H9 (cell line): ENCODE results near the gene CEP112. TPM values are rescaled to one million over a fixed set of nuclear protein-coding genes. Genes with fewer than 3 reads are reported as not detected.

Experiments
- DNase-seq: peaks from one replicate; pipeline ENCODE4 v3.0.0-alpha.2; 2017
- H2AFZ ChIP-seq: one replicate; pipeline ENCODE4 v1.6.1; 2013; ENCODE audit warnings: mild to moderate bottlenecking, low read length, control low read depth, moderate library complexity
- H2AK5ac ChIP-seq: 2 replicates; pipeline ENCODE4 v1.6.1; 2013; ENCODE audit warnings: low read length, control low read depth, mixed read lengths; ENCODE audit not compliant: insufficient read length
- H2BK120ac ChIP-seq: one replicate; pipeline ENCODE4 v1.6.1; 2013; ENCODE audit warnings: low read depth, mild to moderate bottlenecking, low read length, control low read depth, inconsistent platforms; ENCODE audit not compliant: poor library complexity, severe bottlenecking
- H2BK12ac ChIP-seq: 2 replicates; pipeline ENCODE4 v1.6.1; 2013; ENCODE audit warnings: low read length, control low read depth, mixed read lengths, low read depth; ENCODE audit not compliant: insufficient read length
- H2BK15ac ChIP-seq: 2 replicates; pipeline ENCODE4 v1.6.1; 2013; ENCODE audit warnings: low read depth, low read length, control low read depth
- H2BK20ac ChIP-seq: one replicate; pipeline ENCODE4 v1.6.1; 2013; ENCODE audit warnings: low read depth, mild to moderate bottlenecking, low read length, control low read depth, inconsistent platforms; ENCODE audit not compliant: poor library complexity, severe bottlenecking
- H2BK5ac ChIP-seq: 2 replicates; pipeline ENCODE4 v1.6.1; 2013; ENCODE audit warnings: low read length, control low read depth, mixed read lengths; ENCODE audit not compliant: insufficient read length
- H3K14ac ChIP-seq: 2 replicates; pipeline ENCODE4 v1.6.1; 2013; ENCODE audit warnings: low read length, control low read depth; ENCODE audit not compliant: insufficient read depth
- H3K18ac ChIP-seq: 2 replicates; pipeline ENCODE4 v1.6.1; 2013; ENCODE audit warnings: low read depth, mild to moderate bottlenecking, mixed read lengths, low read length, control low read depth; ENCODE audit not compliant: insufficient read length
- H3K23ac ChIP-seq: 2 replicates; pipeline ENCODE4 v1.6.1; 2013; ENCODE audit warnings: low read length, control low read depth, mixed read lengths, low read depth; ENCODE audit not compliant: insufficient read length
- H3K23me2 ChIP-seq: 2 replicates; pipeline ENCODE4 v1.6.1; 2013; ENCODE audit warnings: low read depth, mild to moderate bottlenecking, mixed read lengths, low read length, control low read depth; ENCODE audit not compliant: insufficient read length, poor library complexity, severe bottlenecking
- H3K27ac ChIP-seq: 2 replicates; pipeline ENCODE4 v1.5.1; 2013; ENCODE audit warnings: low read length, control low read depth, mixed read lengths, low read depth; ENCODE audit not compliant: insufficient read length
- H3K27me3 ChIP-seq: 2 replicates; pipeline ENCODE4 v1.6.1; 2013; ENCODE audit warnings: low read length, control low read depth, inconsistent platforms; ENCODE audit not compliant: insufficient read depth
- H3K4ac ChIP-seq: 2 replicates; pipeline ENCODE4 v1.6.1; 2013; ENCODE audit warnings: low read depth, mild to moderate bottlenecking, control low read depth, inconsistent platforms, low read length, moderate library complexity
- H3K4me1 ChIP-seq: 2 replicates; pipeline ENCODE4 v1.6.1; 2013; ENCODE audit warnings: low read length, control low read depth, inconsistent platforms; ENCODE audit not compliant: insufficient read depth
- H3K4me2 ChIP-seq: 2 replicates; pipeline ENCODE4 v1.6.1; 2013; ENCODE audit warnings: low read length, control low read depth, mixed read lengths; ENCODE audit not compliant: insufficient read length, insufficient read depth
- H3K56ac ChIP-seq: 2 replicates; pipeline ENCODE4 v1.6.1; 2013; ENCODE audit warnings: low read depth, mild to moderate bottlenecking, mixed read lengths, low read length, control low read depth; ENCODE audit not compliant: insufficient read length
- H3K79me1 ChIP-seq: 2 replicates; pipeline ENCODE4 v1.6.1; 2013; ENCODE audit warnings: low read depth, mild to moderate bottlenecking, moderate library complexity, low read length, control low read depth, inconsistent platforms; ENCODE audit not compliant: insufficient read depth, poor library complexity, severe bottlenecking
- H3K79me2 ChIP-seq: 2 replicates; pipeline ENCODE4 v1.6.1; 2013; ENCODE audit warnings: low read length, control low read depth, inconsistent platforms; ENCODE audit not compliant: insufficient read depth
- H3K9ac ChIP-seq: 2 replicates; pipeline ENCODE4 v1.6.1; 2013; ENCODE audit warnings: low read length, control low read depth, mixed read lengths; ENCODE audit not compliant: insufficient read length; ENCODE audit errors: extremely low read depth
- H3K9me3 ChIP-seq: one replicate; pipeline ENCODE4 v1.6.1; 2013; ENCODE audit warnings: low read depth, low read length, inconsistent platforms; ENCODE audit not compliant: control insufficient read depth
- H3T11ph ChIP-seq: one replicate; pipeline ENCODE4 v1.6.1; 2013; ENCODE audit warnings: mild to moderate bottlenecking, low read length, control low read depth, inconsistent platforms
- H4K20me1 ChIP-seq: one replicate; pipeline ENCODE4 v1.6.1; 2013; ENCODE audit not compliant: control insufficient read depth, insufficient read length, insufficient read depth
- H4K5ac ChIP-seq: 2 replicates; pipeline ENCODE4 v1.6.1; 2013; ENCODE audit warnings: low read depth, mild to moderate bottlenecking, mixed read lengths, low read length, control low read depth; ENCODE audit not compliant: insufficient read length
- H4K8ac ChIP-seq: replicated peaks from 2 replicates; pipeline ENCODE4 v1.6.1; 2013; ENCODE audit warnings: low read length, control low read depth, mixed read lengths, low read depth; ENCODE audit not compliant: insufficient read length
- H4K91ac ChIP-seq: 2 replicates; pipeline ENCODE4 v1.6.1; 2013; ENCODE audit warnings: low read depth, mild to moderate bottlenecking, moderate library complexity, mixed read lengths, low read length, control low read depth; ENCODE audit not compliant: insufficient read length
- H3K27ac Mint-ChIP-seq, 3 experiments: 2 replicates in 2 of 3; 3 replicates in 1 of 3; pipeline ENCODE4 v1.8.0; 2020 to 2021; ENCODE audit warnings: mixed read lengths in 3 of 3, mild to moderate bottlenecking in 1 of 3, moderate library complexity in 1 of 3
- H3K27me3 Mint-ChIP-seq: 2 replicates; pipeline ENCODE4 v1.8.0; 2021; ENCODE audit warnings: low read depth, mild to moderate bottlenecking, moderate library complexity, mixed read lengths
- H3K36me3 Mint-ChIP-seq, 3 experiments: 2 replicates in 2 of 3; 3 replicates in 1 of 3; pipeline ENCODE4 v1.8.0; 2020 to 2021; ENCODE audit warnings: low read depth in 3 of 3, mixed read lengths in 3 of 3; ENCODE audit not compliant: insufficient read depth in 1 of 3
- H3K4me1 Mint-ChIP-seq, 2 experiments: 2 replicates each; pipeline ENCODE4 v1.8.0; 2020; ENCODE audit warnings: mixed read lengths in 2 of 2
- H3K4me3 Mint-ChIP-seq, 2 experiments: 2 replicates in 1 of 2; 3 replicates in 1 of 2; pipeline ENCODE4 v1.8.0; 2020 to 2021; ENCODE audit warnings: mild to moderate bottlenecking in 2 of 2, mixed read lengths in 2 of 2, moderate library complexity in 1 of 2
- H3K9me3 Mint-ChIP-seq, 2 experiments: 2 replicates in 1 of 2; 3 replicates in 1 of 2; pipeline ENCODE4 v1.8.0; 2020; ENCODE audit warnings: mild to moderate bottlenecking in 2 of 2, mixed read lengths in 2 of 2, moderate library complexity in 1 of 2
- WGBS: extraction: QIAGEN DNeasy Blood & Tissue Kit; methylation state at CpG from one replicate; pipeline ENCODE4 v1.1.7; 2013; ENCODE audit warnings: missing lambda C conversion rate, low lambda C conversion rate, mixed read lengths; ENCODE audit not compliant: insufficient read length; ENCODE audit errors: extremely low coverage; 5-methylcytosine and 5-hydroxymethylcytosine counted together
- total RNA-seq: library from RNA; stranded (reverse); gene quantifications from 2 replicates; pipeline ENCODE4 v1.2.1, GENCODE V29; 2021
- TF ChIP-seq, protein P1 (sequence below): fragments of 200-600 bp; sonication (generic); conservative IDR thresholded peaks from 3 replicates; pipeline ENCODE4 v1.8.0; 2021; ENCODE audit warnings: antibody characterized with exemption, mild to moderate bottlenecking

Gene CEP112
- total RNA-seq, 1 experiment from 2014 or later: 5.4 TPM

DNA sequence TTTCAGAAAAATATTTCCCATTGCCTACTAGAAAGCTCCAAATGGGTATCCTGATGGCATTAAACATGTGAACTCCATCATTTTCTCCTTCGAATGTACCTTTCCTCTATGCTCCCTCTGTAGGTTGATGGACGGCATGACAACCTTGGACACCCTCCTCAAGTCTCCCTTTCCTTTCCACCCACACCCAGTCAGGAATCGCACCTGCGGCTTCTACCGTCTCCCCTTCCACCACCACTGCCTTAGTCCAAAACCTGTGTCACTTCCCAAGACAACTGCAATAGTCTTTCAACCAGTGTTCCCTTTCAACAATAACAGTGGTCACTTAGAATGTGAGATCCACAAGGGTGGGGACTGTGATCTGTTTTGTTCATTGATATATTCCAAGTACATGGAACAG lies 397.4 kb downstream of the CEP112 start:
- H2BK20ac ChIP-seq: no peak overlapping the region
- no peak overlapping the region for H3K56ac ChIP-seq
- Mint-ChIP-seq H3K36me3 (no peaks in the 10 kb centered on the region), H3K27ac (no peak overlapping the region), H3K4me1 (peaks cover 15 to 17% of the 10 kb centered on the region in 2 experiments), H3K27me3 (no peaks in the 10 kb centered on the region; the same call in 1 of the 2 replicates), H3K4me3 (no peak overlapping the region), H3K9me3 (no peaks in the 10 kb centered on the region)
- H3K23me2 ChIP-seq: no peaks in the 10 kb centered on the region
- no peaks in the 10 kb centered on the region for H3K4me1 ChIP-seq
- DNase-seq: peak; percentile 59
- no peak overlapping the region for H3K4me2 ChIP-seq
- H4K8ac ChIP-seq: no peak overlapping the region
- no peak overlapping the region for H3K27ac ChIP-seq
- H2BK5ac ChIP-seq: no peak overlapping the region
- H3K9ac ChIP-seq: no peak overlapping the region
- H2BK12ac ChIP-seq: no peak overlapping the region
- H3K27me3 ChIP-seq: no peaks in the 10 kb centered on the region
- H2AFZ ChIP-seq: no peak overlapping the region
- no peaks in the 10 kb centered on the region for H3K9me3 ChIP-seq
- no peak overlapping the region for H2BK120ac ChIP-seq
- no peak overlapping the region for H3T11ph ChIP-seq
- H3K23ac ChIP-seq: no peak overlapping the region
- no peak overlapping the region for H2AK5ac ChIP-seq
- no peak overlapping the region for H3K4ac ChIP-seq
- H4K20me1 ChIP-seq: no peaks in the 10 kb centered on the region
- no peak overlapping the region for H4K5ac ChIP-seq
- H3K79me2 ChIP-seq: no peaks in the 10 kb centered on the region
- no peak overlapping the region for H2BK15ac ChIP-seq
- TF ChIP-seq, protein P1, sequence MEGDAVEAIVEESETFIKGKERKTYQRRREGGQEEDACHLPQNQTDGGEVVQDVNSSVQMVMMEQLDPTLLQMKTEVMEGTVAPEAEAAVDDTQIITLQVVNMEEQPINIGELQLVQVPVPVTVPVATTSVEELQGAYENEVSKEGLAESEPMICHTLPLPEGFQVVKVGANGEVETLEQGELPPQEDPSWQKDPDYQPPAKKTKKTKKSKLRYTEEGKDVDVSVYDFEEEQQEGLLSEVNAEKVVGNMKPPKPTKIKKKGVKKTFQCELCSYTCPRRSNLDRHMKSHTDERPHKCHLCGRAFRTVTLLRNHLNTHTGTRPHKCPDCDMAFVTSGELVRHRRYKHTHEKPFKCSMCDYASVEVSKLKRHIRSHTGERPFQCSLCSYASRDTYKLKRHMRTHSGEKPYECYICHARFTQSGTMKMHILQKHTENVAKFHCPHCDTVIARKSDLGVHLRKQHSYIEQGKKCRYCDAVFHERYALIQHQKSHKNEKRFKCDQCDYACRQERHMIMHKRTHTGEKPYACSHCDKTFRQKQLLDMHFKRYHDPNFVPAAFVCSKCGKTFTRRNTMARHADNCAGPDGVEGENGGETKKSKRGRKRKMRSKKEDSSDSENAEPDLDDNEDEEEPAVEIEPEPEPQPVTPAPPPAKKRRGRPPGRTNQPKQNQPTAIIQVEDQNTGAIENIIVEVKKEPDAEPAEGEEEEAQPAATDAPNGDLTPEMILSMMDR: peak; percentile 76
- WGBS: no CpG with 5 or more reads among the region's 5 CpGs
- no peak overlapping the region for H4K91ac ChIP-seq
- no peaks in the 10 kb centered on the region for H3K79me1 ChIP-seq
- H3K18ac ChIP-seq: no peak overlapping the region
- no peak overlapping the region for H3K14ac ChIP-seq
